Measurements from ENCODE around the gene RASA2. TPM values are rescaled to one million over a fixed set of nuclear protein-coding genes. Genes with fewer than 3 reads are reported as not detected.

The RASA2 gene
- total and polyA plus RNA-seq, 10 of the 15 experiments (the other 5 are each of a cell fraction or from before 2014, with no cell fraction given) = 1.9 to 9.4 (median 7.2) TPM

DNA sequence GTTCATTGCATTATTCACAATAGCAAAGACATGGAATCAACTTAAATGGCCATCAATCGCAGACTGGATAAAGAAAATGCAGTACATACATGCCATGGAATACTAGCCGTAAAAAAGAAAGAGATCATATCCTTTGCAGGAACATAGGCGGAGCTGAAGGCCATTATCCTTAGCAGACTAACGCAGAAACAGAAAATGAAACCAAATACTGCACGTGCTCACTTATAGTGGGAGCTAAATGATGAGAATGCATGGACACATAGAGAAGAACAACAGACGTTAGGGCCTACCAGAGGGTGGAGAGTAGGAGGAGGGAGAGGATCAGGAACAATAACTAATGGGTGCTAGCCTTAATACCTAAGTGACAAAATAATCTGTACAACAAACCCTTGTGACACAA, 57.9 kb downstream of the RASA2 start (continued):
- TF ChIP-seq, protein P1, sequence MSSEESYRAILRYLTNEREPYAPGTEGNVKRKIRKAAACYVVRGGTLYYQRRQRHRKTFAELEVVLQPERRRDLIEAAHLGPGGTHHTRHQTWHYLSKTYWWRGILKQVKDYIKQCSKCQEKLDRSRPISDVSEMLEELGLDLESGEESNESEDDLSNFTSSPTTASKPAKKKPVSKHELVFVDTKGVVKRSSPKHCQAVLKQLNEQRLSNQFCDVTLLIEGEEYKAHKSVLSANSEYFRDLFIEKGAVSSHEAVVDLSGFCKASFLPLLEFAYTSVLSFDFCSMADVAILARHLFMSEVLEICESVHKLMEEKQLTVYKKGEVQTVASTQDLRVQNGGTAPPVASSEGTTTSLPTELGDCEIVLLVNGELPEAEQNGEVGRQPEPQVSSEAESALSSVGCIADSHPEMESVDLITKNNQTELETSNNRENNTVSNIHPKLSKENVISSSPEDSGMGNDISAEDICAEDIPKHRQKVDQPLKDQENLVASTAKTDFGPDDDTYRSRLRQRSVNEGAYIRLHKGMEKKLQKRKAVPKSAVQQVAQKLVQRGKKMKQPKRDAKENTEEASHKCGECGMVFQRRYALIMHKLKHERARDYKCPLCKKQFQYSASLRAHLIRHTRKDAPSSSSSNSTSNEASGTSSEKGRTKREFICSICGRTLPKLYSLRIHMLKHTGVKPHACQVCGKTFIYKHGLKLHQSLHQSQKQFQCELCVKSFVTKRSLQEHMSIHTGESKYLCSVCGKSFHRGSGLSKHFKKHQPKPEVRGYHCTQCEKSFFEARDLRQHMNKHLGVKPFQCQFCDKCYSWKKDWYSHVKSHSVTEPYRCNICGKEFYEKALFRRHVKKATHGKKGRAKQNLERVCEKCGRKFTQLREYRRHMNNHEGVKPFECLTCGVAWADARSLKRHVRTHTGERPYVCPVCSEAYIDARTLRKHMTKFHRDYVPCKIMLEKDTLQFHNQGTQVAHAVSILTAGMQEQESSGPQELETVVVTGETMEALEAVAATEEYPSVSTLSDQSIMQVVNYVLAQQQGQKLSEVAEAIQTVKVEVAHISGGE (CRISPR knock-in tag; IDR thresholded peaks at IDR 0.05) = no peak
- no peak for TF ChIP-seq SREBF1 (IDR thresholded peaks at IDR 0.05; ENCODE audit: low read length)
- TF ChIP-seq ASH2L (IDR thresholded peaks at IDR 0.05; ENCODE audit: borderline replicate concordance, low read depth) = no peak
- TF ChIP-seq BCL11A (IDR thresholded peaks at IDR 0.05; ENCODE audit: low read depth, low read length) = no peak

DNA sequence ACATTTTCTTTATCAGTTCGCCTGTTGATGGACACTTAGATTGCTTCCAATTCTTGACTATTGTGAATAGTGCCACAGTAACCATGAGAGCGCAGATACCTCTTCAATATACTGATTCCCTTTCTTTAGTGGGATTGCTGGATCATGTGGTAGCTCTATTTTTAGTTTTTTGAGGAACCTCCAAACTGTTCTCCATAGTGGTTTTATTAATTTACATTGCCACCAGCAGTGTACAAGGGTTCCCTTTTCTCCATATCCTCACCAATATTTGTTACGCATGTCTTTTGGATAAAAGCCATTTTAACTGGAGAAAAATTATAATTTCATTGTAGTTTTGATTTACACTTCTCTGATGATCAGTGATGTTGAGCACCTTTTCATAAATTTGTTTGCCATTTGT, 59.3 kb downstream of the RASA2 start:
- H3K36me3 ChIP-seq (ENCODE audit: control insufficient read depth in 2 of 2, insufficient read depth in 2 of 2, low read length in 1 of 2) = peaks cover 0 to 5% of the 10 kb centered on the region in 2 experiments; a peak in 2 of 4 replicates
- in situ Hi-C loops (cut with MboI) = no loop called here
- no peaks in the 10 kb centered on the region for H3K79me2 ChIP-seq (ENCODE audit: control insufficient read depth, insufficient read depth, low read length)
- TF ChIP-seq EZH2 (IDR thresholded peaks at IDR 0.05; ENCODE audit: borderline replicate concordance, control insufficient read depth, low read depth, low read length) (no peak), YBX1 (IDR thresholded peaks at IDR 0.05) (no peak), FOXK2 (IDR thresholded peaks at IDR 0.05) (no peak), SUPT20H (IDR thresholded peaks at IDR 0.05; ENCODE audit: borderline replicate concordance, control insufficient read depth, low read depth, low read length) (no peak), RAD21 (IDR thresholded peaks at IDR 0.05; ENCODE audit: insufficient read depth, low read depth, low read length) (no peak), CHD1 (IDR thresholded peaks at IDR 0.05; ENCODE audit: low read depth, low read length) (no peak), ZZZ3 (IDR thresholded peaks at IDR 0.05; ENCODE audit: control insufficient read depth, insufficient read length, low read depth) (no peak)
- TF ChIP-seq, protein P2, sequence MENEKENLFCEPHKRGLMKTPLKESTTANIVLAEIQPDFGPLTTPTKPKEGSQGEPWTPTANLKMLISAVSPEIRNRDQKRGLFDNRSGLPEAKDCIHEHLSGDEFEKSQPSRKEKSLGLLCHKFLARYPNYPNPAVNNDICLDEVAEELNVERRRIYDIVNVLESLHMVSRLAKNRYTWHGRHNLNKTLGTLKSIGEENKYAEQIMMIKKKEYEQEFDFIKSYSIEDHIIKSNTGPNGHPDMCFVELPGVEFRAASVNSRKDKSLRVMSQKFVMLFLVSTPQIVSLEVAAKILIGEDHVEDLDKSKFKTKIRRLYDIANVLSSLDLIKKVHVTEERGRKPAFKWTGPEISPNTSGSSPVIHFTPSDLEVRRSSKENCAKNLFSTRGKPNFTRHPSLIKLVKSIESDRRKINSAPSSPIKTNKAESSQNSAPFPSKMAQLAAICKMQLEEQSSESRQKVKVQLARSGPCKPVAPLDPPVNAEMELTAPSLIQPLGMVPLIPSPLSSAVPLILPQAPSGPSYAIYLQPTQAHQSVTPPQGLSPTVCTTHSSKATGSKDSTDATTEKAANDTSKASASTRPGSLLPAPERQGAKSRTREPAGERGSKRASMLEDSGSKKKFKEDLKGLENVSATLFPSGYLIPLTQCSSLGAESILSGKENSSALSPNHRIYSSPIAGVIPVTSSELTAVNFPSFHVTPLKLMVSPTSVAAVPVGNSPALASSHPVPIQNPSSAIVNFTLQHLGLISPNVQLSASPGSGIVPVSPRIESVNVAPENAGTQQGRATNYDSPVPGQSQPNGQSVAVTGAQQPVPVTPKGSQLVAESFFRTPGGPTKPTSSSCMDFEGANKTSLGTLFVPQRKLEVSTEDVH (IDR thresholded peaks at IDR 0.05; ENCODE audit: low read depth, partially characterized antibody) = no peak
- TF ChIP-seq, protein P1 (CRISPR knock-in tag; IDR thresholded peaks at IDR 0.05) = no peak

More for the DNA sequence above, 59.3 kb downstream of the RASA2 start:
- WGBS (ENCODE audit: insufficient coverage, insufficient replicate concordance, low lambda C conversion rate, missing lambda C conversion rate) = 96% methylated on average over 3 of the region's 3 CpGs
- CTCF ChIA-PET = interaction anchor here (0.6 kb wide), 1 partner anchor 9 kb away, joined by 3 read pairs; no protein-coding TSS in a partner anchor
- H2AFZ ChIP-seq (ENCODE audit: control insufficient read depth, low read depth, low read length) = no peak overlapping the region
- RAD21 ChIA-PET (ENCODE audit: unreplicated experiment) = no interaction called here
- intact Hi-C loops (cut with micrococcal nuclease; ENCODE audit: unreplicated experiment) = no loop called here
- POLR2A ChIA-PET = no interaction called here
- ATAC-seq (no peak), FAIRE-seq (no peak), DNase-seq (ENCODE audit: low read depth, low spot score) (no peak)
- no peak overlapping the region for H3K27ac ChIP-seq (ENCODE audit: control insufficient read depth, insufficient read depth)
- H3K9ac ChIP-seq (ENCODE audit: control insufficient read depth, insufficient read depth, low read length) = no peak overlapping the region
- H3K27me3 ChIP-seq (replicated peaks in 1 of 2; ENCODE audit: control insufficient read depth in 2 of 2, insufficient read depth in 2 of 2, low read length in 1 of 2) = no peaks in the 10 kb centered on the region
- H3K9me3 ChIP-seq (replicated peaks; ENCODE audit: control insufficient read depth, insufficient read depth, low read length) = peaks cover 2% of the 10 kb centered on the region; the same call in 2 of the 3 replicates
- SMC1A ChIA-PET (ENCODE audit: uncharacterized antibody, unreplicated experiment) = no interaction called here
- H3K4me3 ChIP-seq = no peak overlapping the region
- H4K20me1 ChIP-seq (ENCODE audit: control insufficient read depth, insufficient read depth) = no peaks in the 10 kb centered on the region
- no peaks in the 10 kb centered on the region for H3K4me1 ChIP-seq (ENCODE audit: control insufficient read depth, insufficient read depth, low read length)
- no TSS peak for BruUV-seq (replicated peaks)
- H3K4me2 ChIP-seq (ENCODE audit: control insufficient read depth, insufficient read depth) = no peak overlapping the region

All from GM12878 (cell line).